Astrocyte of the hippocampus (primary cell): ENCODE measurements around the gene SRPK1.
A peak's percentile ranks its signal among the peaks of the same experiment; 100 is the strongest.

Experiments
- DNase-seq: peaks from one replicate; pipeline ENCODE4 v3.0.0; 2011; ENCODE audit warnings: low read depth, low spot score

SRPK1 gene

GRCh38 chr6:35900448-35900847, 20.4 kb downstream of the SRPK1 start:
- DNase-seq = no peak

- no peak for DNase-seq
Observed at GRCh38 chr6:35898003-35898402, 22.9 kb downstream of the SRPK1 start.

DNA sequence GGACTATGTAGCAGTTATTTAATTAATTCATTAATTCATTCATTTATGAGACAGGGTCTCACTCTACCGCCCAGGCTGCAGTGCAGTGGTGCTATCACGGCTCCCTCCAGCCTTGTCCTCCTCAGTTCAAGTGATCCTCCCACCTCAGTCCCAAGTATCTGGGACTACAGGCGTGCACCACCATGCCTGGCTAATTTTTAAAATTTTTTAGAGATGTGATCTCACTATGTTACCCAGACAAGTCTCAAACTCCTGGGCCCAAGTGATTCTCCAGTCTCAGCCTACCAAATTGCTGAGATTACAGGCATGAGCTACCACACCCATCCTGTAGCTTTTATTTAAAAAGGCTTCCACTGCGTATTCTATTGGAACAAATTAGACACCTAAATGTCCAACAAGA, 23.4 kb downstream of the SRPK1 start:
- no peak for DNase-seq

GRCh38 chr6:35897036-35897435, 23.9 kb downstream of the SRPK1 start:
- DNase-seq = no peak

- DNase-seq = no peak
Observed at GRCh38 chr6:35896228-35896627, 24.7 kb downstream of the SRPK1 start.

- no peak for DNase-seq
Observed at GRCh38 chr6:35895560-35895959, 25.3 kb downstream of the SRPK1 start.

DNA sequence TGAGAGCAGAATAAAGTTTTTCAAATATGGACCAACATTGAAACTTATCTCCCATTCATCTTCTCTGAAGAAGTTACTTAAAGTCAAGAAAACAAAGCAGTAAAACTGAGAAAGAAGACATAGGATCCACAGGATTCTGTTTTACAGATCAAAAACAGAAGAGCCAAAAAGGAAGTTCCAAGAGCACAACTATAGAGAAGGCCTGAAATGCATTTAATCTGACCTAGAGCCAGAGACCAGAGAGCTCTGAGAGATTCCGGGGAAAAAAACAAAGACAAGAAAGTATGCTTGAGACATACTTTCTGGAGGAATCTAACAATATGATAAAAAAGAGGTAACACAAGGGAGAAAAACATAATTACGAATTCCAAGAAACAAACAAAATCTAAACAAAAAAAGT, 26.1 kb downstream of the SRPK1 start:
- DNase-seq = no peak

- peak; percentile 61 for DNase-seq
Observed at GRCh38 chr6:35893246-35893645, 27.7 kb downstream of the SRPK1 start.

GRCh38 chr6:35892482-35892881, 28.4 kb downstream of the SRPK1 start:
- DNase-seq = no peak

GRCh38 chr6:35879151-35879550, 41.7 kb downstream of the SRPK1 start:
- no peak for DNase-seq

DNA sequence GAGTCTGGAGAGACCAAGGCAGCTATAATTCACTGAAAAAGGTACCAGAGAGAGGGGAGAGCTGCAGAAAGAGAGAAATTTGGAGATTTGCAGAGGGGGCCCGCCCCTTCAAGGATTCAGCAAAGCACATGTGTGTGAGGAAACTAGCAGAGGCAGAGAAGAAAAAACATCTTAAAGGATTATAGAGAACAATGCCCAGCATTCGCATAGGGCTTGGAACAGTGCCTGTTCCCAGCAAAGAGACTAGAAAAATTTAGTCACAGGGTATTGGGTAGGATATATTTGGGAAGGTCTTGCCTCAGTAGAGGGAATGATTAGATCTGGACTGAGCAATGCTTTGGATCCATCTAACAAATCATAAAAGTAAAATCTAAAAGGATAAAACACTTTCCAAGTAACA, 44.0 kb downstream of the SRPK1 start:
- peak; percentile 37 for DNase-seq

DNA sequence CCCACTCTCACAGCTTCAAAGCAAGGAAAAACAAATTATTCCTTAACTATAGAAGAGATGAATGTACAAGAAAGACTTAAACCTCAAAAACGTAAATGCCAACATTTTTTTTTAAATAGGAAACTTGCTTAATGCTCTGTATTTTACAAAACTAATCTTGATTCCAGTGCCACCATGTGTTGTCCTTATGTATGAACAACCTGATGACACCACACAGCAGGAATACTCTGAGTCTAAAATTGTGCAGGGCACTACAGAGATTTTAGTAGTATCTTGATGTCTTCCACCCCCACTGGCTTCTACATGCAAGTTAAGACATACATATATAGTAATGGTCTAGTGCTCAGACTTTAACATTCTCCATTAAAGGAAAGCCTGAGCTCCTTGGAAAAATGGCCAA, 46.2 kb downstream of the SRPK1 start:
- DNase-seq = no peak

DNA sequence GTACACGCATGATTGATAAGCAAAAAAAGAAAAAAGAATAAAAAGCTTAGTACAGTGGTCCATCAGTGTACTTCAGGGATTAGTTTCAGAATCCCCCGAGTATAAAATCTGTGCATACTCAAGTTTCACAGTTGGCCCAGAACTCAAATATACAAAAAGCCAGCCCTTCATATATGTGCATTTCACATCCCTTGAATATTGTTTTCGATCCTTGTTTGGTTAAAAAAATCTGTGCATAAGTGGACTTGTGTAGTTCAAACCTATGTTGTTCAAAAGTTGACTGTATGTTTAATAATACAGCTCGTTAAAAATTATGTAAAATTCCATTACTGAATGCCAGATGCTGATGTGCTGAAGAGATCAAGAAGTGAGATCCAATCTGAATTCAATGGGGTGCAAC, 61.5 kb downstream of the SRPK1 start:
- no peak for DNase-seq

- DNase-seq = no peak
Observed at GRCh38 chr6:35857853-35858252, 63.0 kb downstream of the SRPK1 start.

GRCh38 chr6:35856250-35856649, 64.6 kb downstream of the SRPK1 start:
- no peak for DNase-seq

- DNase-seq = no peak
Observed at GRCh38 chr6:35852994-35853393, 67.9 kb downstream of the SRPK1 start.

DNA sequence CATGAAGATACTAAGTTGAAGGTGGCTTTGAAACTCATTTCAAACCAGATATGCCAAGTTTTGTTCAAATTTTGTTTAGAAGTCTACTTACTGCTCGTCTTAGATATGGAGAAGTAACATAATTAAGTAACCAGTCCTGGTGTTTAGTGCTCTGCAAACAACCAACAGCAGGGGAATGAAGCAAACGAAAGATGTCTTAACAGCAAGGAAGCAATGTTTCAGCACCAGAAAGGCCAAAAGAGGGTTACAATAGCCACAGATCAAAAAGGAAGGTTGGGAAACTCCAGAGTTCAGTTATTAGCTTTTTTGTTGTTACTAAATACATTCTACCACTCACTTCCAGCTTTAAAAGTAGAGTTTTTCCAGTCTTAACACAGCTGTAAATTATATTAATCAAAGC, 70.7 kb downstream of the SRPK1 start:
- no peak for DNase-seq

DNA sequence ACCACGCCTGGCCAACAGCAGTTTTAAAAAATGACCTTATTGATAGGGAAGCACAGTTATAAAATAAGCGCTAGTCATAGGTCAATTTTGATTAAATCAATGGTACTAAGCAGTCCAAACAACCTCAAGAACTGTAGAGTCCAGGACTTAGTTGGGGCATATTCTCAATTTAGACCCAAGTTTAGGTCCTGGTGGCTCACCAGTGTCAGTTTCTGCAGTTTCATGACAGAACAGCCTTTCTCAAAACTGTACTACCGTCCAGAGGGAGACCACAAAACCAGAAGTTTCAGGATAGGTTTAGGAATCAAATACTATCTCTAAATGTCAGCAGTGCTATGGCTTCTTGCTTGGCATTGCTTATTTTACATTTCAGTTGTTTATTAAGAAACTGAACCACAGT, 76.6 kb downstream of the SRPK1 start:
- no peak for DNase-seq

GRCh38 chr6:35842381-35842780, 78.5 kb downstream of the SRPK1 start:
- no peak for DNase-seq

DNA sequence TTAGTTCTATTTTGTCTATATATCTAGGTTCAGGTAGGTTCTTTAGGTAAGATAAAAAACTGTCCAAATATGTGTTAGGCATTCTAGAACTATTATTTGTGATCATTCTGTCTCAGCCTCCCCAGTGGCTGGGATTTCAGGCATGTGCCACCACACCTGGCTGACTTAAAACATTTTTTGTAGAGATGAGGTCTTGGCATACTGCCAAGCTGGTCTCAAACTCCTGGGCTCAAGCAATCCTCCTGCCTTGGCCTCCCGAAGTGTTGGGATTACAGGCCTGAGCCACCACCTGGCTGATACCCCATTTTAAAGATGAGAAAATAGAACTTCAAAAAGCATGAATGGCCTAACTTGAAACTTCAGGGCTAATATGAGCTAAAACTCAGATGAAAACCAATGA, 81.9 kb downstream of the SRPK1 start:
- no peak for DNase-seq

DNA sequence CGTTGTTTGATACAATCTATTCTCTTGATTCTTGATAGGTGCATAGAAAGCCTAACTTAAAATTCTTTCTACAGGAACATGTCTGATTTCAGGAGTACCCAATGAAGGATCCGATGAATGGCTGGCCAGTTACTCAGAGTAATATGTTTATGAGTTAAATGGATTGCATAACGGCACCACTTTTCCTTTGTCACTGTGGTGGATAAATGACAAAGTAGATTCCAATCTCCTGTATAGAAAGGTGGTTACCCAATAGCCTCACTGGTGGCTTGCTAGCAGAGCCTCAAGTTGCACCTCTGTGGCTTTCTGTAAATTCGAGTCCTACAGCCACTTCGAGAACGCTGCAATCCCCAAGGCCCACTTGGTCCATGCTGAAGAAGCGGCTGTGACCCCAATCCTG, 87.4 kb downstream of the SRPK1 start:
- DNase-seq = peak; percentile 9

GRCh38 chr6:35831257-35832007, 89.5 kb downstream of the SRPK1 start:
- DNase-seq = no peak

DNA sequence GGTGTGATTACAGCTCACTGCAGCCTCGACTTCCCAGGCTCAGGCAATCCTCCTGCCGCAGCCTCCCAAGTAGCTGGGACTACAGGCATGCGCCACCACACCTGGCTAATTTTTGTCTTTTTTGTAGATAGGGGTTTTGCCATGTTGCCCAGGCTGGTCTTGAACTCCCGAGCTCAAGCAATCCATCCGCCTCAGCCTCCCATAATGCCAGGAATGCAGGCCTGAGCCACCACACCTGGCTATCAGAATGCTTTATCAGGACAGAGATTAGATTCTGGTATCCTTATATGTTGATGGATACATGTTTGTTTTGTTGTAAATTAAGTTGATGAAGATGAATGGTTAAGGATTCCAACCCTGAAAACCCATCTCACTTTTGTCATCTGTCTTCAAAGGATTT, 91.6 kb downstream of the SRPK1 start:
- DNase-seq = no peak

GRCh38 chr6:35824552-35825192, 96.2 kb downstream of the SRPK1 start:
- no peak for DNase-seq
